NOMO-1 (cell line): ENCODE measurements around the gene GOLGA6L25.
"Not testable (repeated sequence)": the region's sequence is repeated elsewhere in the genome, so short reads cannot be mapped to it uniquely, and the experiment has no call there.

Experiments used
- DNase-seq, 2 experiments: peaks; one replicate each; lab custom pipeline; 2025; ENCODE audit not compliant: unreplicated experiment in 2 of 2; lab: John Stamatoyannopoulos, UW

Gene GOLGA6L25

DNA sequence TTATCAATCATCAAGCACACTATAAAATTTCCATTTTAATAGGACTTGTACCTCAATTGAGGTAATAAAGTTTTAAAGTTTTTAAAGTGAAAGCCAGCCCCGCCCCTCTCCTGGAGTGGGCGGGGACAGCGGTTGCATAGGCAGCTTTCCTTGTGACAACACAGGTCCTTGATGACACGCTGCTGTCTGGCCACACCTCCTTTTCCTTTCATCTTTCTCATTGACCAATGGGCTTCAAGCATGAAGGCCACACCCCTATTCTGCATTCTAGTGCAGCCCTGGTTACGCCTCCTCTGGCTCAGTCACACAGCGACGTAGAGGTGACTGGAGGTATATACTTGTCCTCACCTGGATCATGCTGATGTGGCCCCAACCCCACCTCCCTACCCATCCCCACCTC, at the start of gene GOLGA6L25:
Gene GOLGA6L25, plus strand, starts transcription at position 301 of the 400 bp plus-strand sequence. Its CDS starts 61 bp downstream, at position 362.
- DNase-seq = not testable (repeated sequence)

DNA sequence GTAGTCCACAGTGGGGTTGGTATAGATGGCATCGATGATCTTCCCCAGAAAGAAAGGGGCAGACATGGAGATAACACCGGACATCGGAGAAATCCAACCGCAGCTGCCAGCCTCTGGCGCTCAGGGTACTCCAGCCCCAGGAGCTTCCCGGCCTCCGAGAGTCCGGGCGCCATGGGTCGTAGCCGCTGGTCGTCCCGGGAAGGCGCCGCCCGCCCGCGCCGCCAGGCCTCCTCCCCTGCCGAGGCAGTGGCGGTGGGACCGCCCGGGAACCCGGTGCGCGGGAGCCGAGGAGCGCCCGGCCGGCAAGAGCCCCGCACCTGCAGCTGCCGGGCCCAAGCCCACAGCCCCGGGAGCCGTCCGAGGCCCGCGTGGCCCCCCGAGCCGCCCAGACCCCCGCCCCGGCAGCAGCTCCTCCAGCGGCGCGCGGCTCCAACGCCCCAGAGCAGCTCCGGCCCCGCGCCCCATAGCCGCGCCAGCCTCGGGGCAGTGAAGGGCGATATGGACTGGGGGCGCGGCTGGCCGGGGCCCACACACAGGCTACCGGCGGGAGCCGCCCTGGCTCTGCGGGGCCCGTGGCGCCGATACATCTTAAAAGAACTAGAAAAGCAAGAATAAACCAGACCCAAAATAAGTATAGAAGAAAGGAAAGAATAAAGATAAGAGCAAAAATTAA, 45.0 kb upstream of the GOLGA6L25 start:
- DNase-seq = not testable (repeated sequence)

DNA sequence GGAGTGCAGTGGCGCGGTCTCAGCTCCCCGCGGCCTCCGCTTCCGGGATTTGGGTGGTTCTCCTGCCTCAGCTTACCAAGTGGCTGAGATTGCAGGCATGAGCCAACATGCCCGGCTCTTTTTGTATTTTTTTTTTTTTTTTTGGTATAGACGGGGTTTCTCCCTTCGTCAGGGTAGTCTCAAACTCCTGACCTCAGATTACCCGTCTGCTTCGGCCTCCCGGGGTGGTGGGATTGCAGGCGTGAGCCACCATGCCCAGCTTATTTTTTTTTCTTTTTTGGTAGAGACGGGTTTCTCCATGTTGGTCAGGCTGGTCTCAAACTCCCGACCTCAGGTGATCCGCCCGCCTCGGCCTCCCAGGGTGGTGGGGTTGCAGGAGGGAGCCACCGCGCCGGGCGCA, 39.2 kb upstream of the GOLGA6L25 start:
- DNase-seq = not testable (repeated sequence)

DNA sequence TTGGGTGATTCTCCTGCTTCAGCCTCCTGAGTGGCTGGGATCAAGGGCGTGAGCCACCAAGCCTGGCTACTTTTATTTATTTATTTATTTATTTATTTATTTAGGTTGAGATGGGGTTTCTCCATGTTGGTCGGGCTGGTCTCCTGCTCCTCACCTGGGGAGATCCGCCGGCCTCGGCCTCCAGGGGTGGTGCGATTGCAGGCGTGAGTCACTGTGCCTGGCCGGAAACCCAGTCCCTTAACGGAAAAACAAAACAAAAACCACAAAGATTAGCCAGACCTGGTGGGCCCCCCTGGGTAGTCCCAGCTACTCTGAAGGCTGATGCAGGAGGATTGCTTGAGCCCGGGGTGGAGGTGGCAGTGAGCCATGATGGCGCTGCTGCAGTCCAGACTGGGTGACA, 38.2 kb upstream of the GOLGA6L25 start:
- not testable (repeated sequence) for DNase-seq

DNA sequence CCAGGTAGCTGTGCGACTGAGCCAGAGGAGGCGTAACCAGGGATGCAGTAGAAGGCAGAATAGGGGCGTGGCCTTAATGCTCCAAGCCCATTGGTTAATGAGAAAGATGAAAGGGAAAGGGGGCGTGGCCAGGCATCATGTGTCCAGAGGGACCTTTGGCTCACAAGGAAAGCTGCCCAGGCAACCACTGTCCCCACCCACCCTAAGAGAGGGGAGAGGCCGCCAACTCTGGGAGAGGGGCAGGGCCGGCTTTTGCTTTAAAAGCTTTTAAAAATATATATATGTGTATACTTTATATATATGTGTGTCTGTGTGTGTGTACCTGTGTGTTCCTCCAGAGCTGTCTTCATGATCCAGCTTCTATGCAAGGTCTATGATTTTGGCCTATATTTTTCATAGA, 20.4 kb upstream of the GOLGA6L25 start, which contains the start of gene GOLGA8G:
Gene GOLGA8G, minus strand, starts transcription at position 18 of the 400 bp plus-strand sequence. CDS start 62 bp downstream, outside the sequence.
- not testable (repeated sequence) for DNase-seq

- DNase-seq = not testable (repeated sequence)
Observed at GRCh38 chr15:28573351-28573750, 20.0 kb downstream of the GOLGA6L25 start.

DNA sequence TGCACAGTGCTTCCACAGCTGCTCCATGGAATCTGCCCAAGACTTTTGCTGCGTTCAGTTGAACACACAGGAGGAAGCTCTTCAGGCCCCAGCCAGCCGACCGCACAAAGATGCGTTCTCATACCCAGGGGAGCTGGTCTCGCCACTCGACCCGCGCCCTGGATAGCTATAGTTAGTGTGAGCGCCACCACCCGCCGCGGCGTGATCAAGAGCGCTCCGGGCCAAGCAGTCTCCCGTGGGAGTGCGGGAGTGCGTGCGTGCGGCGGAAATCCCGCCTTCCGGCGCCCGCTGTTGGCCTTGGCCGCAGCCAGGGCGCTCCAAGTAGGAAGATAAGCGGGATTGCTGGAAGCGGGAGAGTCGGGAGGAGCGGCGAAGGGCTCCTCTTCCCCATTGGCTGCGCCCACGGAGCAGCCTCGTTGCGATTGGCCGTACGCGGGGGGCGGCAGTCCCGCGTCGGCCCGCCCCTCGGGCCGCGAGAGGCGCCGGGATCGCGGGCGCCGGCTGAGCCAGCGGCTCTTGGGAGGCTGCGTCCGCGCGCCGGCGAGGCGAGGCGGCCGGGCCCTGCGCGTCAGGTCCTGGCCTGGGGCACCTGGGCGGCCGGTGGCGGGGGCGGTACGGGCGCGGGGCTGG, 35.7 kb downstream of the GOLGA6L25 start:
- not testable (repeated sequence) for DNase-seq

DNA sequence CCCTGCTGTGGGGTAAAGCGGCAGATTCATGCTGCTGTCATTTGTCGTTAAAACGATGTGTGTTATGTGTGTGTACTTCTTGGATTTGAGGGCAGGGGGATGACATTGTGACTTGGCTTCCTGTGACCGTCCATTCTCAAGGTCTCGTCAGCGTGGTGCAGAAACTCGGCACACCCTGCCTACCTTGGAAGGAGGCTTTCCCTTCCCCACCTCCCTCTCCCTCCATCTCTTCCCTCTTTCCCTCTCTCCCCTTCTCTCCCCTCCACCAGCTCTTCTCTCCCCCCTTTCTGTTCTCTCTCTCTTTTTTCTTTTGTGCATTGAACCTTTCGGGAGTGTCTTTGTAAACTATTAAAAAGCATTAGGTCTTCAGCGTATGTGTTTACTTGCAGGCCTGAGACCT, 36.4 kb downstream of the GOLGA6L25 start:
- DNase-seq = not testable (repeated sequence)

DNA sequence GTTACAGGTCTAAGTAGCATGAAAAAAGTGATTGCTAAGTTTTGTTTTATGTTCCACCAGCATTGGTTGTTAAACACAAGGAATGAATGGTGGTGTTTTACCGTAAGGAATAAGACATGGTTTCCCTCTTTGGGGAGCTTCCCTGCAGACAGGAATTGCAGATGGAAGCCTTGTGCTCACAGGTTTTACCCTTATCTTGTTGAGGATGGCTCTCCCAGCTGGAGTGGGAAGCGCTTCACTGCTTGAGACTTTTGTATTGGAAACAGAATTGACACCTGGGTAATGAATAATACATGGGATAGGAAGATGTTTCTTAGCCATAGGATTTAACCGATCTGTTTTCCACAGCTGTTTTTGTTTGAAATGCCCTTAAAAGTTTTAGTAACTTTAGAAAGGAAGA, 39.0 kb downstream of the GOLGA6L25 start:
- not testable (repeated sequence) for DNase-seq

DNA sequence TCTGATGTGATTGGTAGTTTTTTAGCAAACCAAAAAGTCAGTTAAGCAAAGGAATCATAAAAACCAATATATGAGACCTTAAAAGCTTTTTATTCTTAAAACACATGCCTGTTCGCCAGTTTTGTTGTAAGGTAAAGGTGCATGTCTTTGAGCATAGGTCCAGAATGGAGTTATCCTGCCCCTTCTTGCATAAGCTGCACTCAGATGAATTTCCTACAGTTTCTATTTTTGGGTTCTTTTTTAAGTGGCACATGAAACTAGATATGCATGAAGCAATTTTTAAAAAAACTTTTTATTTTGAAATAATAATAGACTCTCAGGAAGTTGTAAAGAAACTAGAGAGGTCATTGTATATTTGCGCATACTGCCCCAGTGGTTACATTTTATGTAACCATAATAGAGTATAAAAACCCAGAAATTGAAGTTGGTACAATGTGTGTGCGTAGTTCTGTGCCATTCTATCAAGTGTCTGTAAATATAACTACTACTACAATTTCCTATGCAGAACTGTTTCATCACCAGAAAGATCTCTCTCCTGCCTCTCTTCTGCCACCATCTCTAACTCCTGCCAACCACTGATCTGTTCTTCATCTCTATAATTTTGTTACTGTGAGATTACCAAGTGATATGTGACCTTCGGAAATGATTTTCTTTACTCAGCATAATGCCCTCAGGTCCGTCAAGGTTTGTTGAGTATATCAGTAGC, 40.2 kb downstream of the GOLGA6L25 start:
- DNase-seq = not testable (repeated sequence)

- DNase-seq = not testable (repeated sequence)
Observed at GRCh38 chr15:28597471-28597870, 44.1 kb downstream of the GOLGA6L25 start.

- DNase-seq = not testable (repeated sequence)
Observed at GRCh38 chr15:28598209-28598608, 44.8 kb downstream of the GOLGA6L25 start.

DNA sequence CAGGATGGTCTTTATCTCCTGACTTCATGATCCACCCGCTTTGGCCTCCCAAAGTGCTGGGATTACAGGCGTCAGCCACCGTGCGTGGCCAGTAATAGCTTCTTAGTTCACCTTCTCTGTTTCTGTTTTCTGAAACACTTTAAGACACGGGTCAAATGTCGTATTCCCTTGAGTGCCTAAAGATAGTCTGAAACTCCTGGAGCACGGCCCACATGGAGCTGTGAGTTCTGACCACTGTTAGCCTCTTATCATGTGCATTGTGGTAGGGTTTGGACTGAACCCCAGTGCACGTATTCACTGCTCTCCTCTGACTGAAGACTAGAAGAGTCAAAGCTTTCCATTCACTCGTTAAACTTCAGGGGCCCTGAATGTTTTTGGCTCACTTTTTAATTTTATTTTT, 48.8 kb downstream of the GOLGA6L25 start:
- not testable (repeated sequence) for DNase-seq
